ENCODE results near the gene TATDN3.
"Not testable (repeated sequence)": the region's sequence is repeated elsewhere in the genome, so short reads cannot be mapped to it uniquely, and the experiment has no call there.

Gene TATDN3

DNA sequence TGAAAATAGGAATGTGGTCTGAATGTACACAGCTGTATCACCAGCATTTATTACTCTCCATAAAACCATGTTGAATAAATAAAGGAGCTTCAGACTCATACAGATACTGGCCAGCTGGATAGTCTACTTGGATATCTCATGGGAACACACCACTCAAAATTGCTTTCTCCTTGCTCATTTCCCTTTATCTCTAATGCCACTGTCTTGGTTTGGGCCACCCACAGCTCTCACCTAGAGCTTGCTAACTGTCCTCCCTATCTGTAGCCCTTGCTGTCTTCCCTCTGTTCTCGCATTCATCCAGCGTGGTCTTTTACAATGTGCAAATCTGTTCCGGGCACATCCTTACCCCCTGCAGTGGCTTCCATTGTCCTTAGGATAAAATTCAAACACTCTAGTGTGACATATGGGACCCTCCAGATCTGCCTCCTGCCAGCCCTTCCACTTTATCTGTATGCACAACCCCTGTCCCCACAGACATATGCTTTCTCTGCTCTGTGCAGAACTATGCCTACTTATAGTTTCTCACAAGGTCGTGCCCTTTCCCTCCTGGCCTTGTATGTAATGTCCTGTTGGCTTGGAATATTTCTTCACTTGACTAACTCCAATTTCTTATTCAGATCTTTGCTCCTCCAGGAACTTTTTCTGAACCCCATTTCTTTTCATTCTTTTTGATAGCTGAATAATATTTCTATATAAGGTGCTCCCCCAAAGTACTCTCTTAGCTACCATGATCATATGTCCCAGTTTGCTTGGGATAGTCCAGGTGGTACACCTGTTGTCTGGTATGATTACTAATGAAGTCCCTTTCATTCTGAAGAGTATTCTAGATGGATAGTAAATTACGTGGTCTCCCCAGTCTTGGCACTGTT, 69.3 kb downstream of the TATDN3 start:
- Mint-ChIP-seq H3K27ac (no peak overlapping the region), H3K4me3 (no peak overlapping the region), H3K27me3 (no peaks in the 10 kb centered on the region), H3K9me3 (no peaks in the 10 kb centered on the region), H3K36me3 (ENCODE audit: low read depth) (peaks cover 27% of the 10 kb centered on the region), H3K4me1 (ENCODE audit: low read depth) (peaks cover 18% of the 10 kb centered on the region)
- intact Hi-C loops (cut with micrococcal nuclease) = loop anchor here (5.0 kb wide), 2 partner anchors 44 to 86 kb away; no protein-coding TSS in a partner anchor

- peaks cover 10% of the 10 kb centered on the region for H3K4me1 Mint-ChIP-seq (ENCODE audit: low read depth)
- intact Hi-C loops (cut with micrococcal nuclease) = loop anchor here (5.0 kb wide), 2 partner anchors 45 to 85 kb away; no protein-coding TSS in a partner anchor
- H3K4me3 Mint-ChIP-seq = no peak overlapping the region
- H3K27me3 Mint-ChIP-seq = no peaks in the 10 kb centered on the region
- H3K27ac Mint-ChIP-seq = no peak overlapping the region
- H3K9me3 Mint-ChIP-seq = no peaks in the 10 kb centered on the region
- peaks cover 40% of the 10 kb centered on the region for H3K36me3 Mint-ChIP-seq (ENCODE audit: low read depth)
These were observed 70.5 kb downstream of the TATDN3 start for GRCh38 chr1:212862111-212862690.

GRCh38 chr1:212863345-212863744, 71.7 kb downstream of the TATDN3 start:
- Mint-ChIP-seq H3K36me3 (ENCODE audit: low read depth) (peaks cover 34% of the 10 kb centered on the region), H3K4me1 (ENCODE audit: low read depth) (peaks cover 10% of the 10 kb centered on the region)
- intact Hi-C loops (cut with micrococcal nuclease) = loop anchor here (5.0 kb wide), 2 partner anchors 46 to 84 kb away; no protein-coding TSS in a partner anchor

GRCh38 chr1:212864201-212864600, 72.5 kb downstream of the TATDN3 start:
- H3K27ac Mint-ChIP-seq = no peak overlapping the region
- H3K36me3 Mint-ChIP-seq (ENCODE audit: low read depth) = peaks cover 34% of the 10 kb centered on the region
- H3K4me3 Mint-ChIP-seq = no peak overlapping the region
- no peaks in the 10 kb centered on the region for H3K27me3 Mint-ChIP-seq
- H3K9me3 Mint-ChIP-seq = no peaks in the 10 kb centered on the region
- peaks cover 10% of the 10 kb centered on the region for H3K4me1 Mint-ChIP-seq (ENCODE audit: low read depth)
- intact Hi-C loops (cut with micrococcal nuclease) = loop anchor here (5.0 kb wide), 2 partner anchors 47 to 83 kb away; no protein-coding TSS in a partner anchor

More at GRCh38 chr1:212863345-212863744, 71.7 kb downstream of the TATDN3 start:
- not testable (repeated sequence) for H3K27ac Mint-ChIP-seq, H3K4me3 Mint-ChIP-seq, H3K9me3 Mint-ChIP-seq, H3K27me3 Mint-ChIP-seq

Data from dendritic cell treated with granulocyte-macrophage colony-stimulating factor and Interleukin-4, amounts not matched to agents 40 ng/mL and 50 ng/mL, for 4 days (primary cell).